ENCODE data around the gene PRAMEF25.
"Not testable (repeated sequence)": the region's sequence is repeated elsewhere in the genome, so short reads cannot be mapped to it uniquely, and the experiment has no call there.

The PRAMEF25 gene

GRCh38 chr1:13070474-13070873 is at the start of gene PRAMEF25:
Gene PRAMEF25, plus strand, starts transcription at chr1:13070774. Its CDS starts 2,920 bp downstream, at chr1:13073694.
- DNase-seq (ENCODE audit: low read depth) = not testable (repeated sequence)

DNA sequence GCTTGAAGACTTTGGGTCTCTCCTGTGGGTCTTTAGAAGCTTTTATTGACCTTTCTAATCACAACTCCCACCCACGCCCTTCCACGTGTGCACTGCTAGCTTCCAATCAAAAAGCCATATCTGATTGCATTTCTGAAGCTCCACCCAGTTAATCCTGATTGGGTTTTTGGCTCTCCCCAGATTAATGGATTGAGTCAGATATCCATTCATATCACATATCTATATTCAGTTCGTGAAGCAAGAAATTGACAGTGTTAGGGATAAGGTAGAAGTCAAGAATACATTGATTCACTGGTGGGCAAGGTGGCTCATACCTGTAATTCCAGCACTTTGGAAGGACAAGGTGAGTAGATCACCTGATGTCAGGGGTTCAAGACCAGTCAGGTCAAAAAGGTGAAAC is 14.1 kb upstream of the PRAMEF25 start, which contains the start of gene PRAMEF27:
PRAMEF27 (minus strand) TSS at position 101 of the 400 bp plus-strand sequence. CDS start 2,916 bp downstream, outside the sequence.
- DNase-seq (ENCODE audit: low read depth) = not testable (repeated sequence)

DNA sequence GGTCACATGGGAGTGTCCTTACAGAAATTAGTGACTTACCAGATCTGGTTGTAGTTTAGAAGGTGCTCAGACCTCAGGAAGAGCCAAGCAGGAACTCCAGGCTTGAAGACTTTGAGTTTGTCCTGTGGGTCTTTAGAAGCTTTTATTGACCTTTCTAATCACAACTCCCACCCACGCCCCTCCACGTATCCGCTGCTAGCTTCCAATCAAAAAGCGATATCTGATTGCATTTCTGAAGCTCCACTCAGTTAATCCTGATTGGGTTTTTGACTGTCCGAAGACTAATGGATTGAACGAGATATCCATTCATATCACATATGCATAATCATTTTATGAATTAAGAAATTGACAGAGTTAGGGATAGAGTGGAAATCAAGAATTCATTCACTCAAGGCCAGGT is 46.2 kb downstream of the PRAMEF25 start, which contains the start of gene HNRNPCL2:
HNRNPCL2 (minus strand) TSS at position 101 of the 400 bp plus-strand sequence. CDS start 454 bp downstream, outside the sequence.
- DNase-seq (ENCODE audit: low read depth) = not testable (repeated sequence)
